UCSD-AML1 (cell line): ENCODE measurements around the gene ENOSF1.
A peak's percentile ranks its signal among the peaks of the same experiment; 100 is the strongest.

Source experiments
- DNase-seq: peaks from one replicate; lab custom pipeline; 2025; ENCODE audit not compliant: unreplicated experiment; lab: John Stamatoyannopoulos, UW

ENOSF1 gene

DNA sequence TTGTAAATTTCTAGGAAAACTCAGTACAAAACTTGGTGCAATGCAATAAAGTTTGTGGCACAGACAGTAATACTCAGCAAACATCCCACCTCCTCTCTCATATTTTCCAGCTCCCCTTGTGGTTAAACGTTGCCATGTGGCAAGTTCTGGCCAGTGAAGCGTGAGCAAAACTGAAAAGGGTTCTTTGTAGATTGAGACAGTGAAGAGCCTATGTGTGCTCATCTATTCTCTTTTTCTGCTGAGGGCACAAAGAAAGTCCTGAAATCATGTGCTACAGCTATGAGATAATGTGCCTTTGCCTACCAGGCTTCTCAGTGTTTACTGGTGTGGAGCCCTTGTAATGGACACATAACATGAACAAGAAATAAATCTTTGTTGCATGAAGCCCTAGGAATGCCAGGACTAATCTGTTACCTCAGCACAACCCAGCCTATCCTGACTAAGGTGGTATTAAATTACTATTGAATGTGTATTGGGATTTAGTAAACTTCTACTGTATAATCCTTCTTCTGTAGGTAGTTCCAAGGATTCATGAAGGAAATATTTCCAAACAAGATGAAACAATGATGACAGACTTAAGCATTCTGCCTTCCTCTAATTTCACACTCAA is 67.9 kb downstream of the ENOSF1 start:
- DNase-seq: no peak

DNA sequence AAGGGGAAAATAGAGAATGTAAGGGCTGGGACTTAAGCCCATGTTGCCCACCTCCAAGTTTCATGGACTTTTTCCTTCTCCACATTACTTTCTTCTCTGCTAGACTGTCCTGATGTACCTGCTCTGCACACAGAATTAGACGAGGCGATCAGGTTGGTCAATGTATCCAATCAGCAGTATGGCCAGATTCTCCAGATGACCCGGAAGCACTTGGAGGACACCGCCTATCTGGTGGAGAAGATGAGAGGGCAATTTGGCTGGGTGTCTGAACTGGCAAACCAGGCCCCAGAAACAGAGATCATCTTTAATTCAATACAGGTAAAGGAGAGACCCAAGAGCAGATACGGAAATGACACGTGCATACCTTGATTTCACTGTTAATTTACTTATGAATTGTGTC is 71.2 kb downstream of the ENOSF1 start:
- no peak for DNase-seq

DNA sequence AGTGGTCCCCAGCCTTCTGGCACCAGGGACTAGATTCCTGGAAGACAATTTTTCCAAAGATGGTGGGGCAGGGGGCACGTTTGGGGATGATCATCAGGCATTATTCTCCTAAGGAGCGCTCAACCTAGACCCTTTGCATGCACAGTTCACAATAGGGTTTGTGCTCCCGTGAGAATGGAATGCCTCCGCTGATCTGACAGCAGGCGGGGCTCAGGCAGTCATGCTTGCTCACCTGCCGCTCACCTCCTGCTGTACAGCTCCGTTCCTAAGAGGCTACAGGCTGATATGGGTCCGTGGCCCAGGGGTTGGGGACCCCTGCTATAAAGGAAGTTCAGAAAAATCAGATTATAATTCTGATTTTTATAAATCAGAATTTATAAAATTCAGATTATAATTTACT is 77.3 kb downstream of the ENOSF1 start:
- DNase-seq: no peak

DNA sequence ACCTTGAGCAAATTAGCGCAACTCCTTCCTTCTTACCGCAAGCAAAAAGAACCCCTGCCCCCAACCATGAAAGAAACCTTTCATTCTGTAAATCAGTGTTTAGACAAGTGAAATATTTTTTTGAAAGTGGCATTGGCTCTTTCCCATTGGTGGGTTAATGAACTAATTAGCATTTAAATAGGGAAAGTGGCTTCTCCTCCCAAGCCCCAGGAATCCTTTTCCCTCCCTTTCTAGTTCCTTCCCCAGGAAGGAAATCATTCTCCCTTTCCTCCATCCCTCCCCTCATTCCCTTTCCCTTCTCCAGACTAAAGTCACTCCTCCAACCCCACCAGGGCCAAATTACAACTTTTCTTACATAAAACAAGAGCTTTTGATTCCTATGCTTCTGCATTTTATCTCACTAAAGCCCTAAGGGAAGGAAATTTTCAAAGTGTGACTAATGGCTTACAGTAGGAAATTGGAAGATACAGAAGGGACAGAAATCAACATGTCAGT is 77.8 kb downstream of the ENOSF1 start:
- DNase-seq: no peak

DNA sequence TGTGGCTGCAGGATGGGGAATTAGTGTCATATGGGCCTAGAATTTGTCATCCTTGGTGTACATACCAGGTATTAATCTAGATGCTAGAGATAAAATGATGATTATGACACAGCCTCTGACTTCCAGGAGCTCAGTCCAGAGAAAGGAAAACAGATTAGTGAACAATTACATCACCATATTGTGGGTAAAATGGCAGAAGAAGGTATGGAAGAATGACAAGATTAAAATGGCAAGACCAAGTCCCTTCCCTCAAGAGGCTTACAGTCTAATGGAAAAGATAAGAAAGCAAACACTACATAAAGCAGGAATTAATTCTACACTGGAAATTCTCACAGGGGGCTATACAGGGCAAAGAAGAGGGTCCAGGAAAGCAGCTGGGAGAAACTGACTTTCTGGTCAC is 80.9 kb downstream of the ENOSF1 start:
- no peak for DNase-seq

DNA sequence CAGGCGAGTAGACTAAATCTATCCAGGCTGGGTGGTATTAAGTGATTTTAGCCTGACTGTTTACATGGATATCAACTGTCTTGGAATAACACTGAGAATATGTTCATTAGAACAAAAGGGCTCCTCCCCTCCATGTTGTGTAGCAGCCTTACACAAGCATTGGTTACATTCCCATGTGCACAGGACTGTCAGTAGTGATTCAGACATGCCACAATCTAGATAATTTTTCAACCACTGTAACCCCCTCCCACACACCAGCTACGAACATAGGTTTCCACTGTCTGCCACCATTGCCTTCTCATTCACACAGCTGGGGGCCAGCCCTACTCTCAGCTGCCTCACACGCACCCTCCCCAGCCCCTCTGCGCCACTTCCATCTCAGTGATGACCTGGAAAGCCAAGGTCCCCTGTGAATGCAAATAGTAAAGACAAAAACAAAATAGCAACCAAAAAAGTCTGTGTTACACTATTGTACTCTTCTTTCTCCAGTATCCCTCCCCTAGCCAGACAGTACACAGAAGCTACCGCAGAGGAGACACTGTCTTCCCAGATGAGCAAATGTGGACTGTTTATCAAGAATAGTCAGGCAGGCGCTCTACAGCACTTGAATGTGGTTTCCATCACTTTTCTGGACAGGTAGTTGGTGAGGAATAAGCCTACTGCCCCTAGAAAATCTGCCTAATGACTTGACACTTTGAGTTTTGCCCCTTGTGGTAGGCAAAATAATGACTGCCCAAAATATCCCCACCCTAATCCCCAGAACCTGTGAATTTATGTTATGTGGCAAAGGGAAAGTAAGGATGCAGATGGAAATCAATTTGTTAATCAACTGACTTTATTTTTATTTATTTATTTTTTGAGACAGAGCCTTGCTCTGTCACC is 82.9 kb downstream of the ENOSF1 start:
- no peak for DNase-seq

DNA sequence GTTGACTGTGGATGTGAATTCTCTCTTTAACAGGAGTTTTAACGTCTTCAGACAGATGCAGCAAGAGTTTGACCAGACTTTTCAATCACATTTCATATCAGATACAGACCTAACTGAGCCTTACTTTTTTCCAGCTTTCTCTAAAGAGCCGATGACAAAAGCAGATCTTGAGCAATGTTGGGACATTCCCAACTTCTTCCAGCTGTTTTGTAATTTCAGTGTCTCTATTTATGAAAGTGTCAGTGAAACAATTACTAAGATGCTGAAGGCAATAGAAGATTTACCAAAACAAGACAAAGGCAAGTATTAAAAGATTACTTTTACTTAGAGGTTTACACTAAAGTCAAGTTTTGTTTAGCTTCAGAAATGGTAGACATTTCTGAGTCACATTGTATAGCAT is 85.2 kb downstream of the ENOSF1 start:
- DNase-seq: no peak

DNA sequence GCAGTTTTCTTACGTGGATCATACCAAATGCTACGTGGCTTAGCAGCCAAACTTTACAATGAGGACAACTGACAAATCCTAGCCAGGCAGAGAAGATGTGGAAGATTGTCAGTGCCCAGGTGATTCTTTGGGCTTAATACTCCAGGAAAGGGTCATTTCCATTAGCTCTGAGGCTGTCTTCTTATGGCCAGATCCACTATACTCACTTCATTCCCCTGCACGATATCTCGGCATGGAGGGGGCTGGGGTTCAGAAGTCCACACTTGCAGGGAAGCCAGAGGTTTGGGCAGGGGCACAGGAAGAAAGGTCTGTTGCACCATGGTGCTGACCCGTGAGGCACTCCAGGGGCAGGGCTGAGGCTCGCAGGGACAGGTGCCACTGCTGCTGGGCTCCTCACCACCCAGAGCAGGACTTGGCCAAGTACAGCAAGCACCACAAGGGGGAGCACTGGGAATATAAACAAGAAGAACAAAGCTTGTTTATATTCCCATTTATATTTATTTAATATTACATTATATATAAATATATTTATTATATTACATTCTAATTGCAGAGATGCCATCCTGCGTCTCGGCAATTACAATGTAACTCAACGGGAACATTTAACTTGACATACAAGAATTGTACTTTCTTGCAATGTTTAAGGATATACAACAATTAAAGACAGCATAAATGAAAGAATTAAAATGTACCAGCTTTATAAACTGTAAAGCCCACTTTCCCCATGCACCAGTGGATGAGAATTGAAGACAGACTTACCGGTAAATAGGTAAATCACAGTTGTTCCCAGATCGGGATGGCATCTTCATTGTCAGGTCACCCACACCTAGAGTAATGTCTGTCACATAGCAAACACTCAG is 88.4 kb downstream of the ENOSF1 start:
- DNase-seq: peak; percentile 48

DNA sequence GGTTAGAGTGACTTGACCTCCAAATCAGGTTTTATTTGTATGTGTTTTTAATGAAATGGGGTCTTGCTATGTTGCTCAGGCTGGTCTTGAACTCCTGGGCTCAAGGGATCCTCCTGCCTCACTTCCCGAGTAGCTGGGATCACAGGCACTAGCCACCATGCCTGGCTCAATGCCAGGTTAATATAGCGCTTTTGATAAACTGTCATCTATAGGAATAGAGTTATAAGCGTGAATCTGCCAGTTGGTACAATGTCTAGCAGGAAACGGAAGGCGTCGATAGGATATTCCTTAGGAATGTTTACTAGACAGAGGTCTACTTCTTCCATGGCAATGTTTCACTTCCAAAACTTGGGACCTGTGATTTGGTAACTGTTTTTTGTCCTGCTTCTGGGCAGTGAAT is 90.1 kb downstream of the ENOSF1 start:
- DNase-seq: no peak

DNA sequence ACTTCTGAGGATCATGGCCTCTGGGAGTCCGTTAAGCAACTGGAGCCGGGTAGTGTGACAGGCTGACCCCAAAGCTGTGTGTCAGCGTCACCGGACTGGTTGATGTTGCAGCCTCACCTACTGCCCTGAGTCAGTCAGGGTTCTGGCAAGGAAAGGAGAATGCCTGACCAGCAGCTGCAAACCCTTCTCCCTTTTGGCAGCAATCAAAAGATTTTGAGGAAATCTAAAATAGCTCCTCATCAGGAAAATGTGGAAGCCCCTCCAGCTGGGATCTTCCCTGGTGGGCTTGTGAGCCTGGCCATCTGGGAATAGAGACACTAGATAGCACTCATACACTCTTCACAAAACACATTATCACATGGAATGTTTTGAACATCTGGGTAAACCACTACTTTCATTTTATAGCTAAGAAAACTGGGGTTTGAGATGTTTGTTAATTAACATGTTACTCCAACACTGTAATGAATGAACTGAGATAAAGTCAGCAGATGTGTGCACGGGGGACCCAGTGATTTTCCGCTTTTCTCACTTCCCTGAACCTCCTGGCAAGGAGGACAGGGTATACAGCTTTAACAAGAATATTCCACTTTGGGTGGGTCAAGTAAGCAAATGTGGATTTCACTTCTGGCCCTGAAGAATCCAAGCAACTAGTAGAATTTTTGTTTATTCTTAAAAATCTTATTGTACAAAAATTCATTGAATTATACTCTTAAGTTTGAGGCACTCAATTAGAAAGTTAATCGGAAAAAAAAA is 91.0 kb downstream of the ENOSF1 start:
- DNase-seq: no peak
